ENCODE measurements around the gene CENPX.

CENPX gene

DNA sequence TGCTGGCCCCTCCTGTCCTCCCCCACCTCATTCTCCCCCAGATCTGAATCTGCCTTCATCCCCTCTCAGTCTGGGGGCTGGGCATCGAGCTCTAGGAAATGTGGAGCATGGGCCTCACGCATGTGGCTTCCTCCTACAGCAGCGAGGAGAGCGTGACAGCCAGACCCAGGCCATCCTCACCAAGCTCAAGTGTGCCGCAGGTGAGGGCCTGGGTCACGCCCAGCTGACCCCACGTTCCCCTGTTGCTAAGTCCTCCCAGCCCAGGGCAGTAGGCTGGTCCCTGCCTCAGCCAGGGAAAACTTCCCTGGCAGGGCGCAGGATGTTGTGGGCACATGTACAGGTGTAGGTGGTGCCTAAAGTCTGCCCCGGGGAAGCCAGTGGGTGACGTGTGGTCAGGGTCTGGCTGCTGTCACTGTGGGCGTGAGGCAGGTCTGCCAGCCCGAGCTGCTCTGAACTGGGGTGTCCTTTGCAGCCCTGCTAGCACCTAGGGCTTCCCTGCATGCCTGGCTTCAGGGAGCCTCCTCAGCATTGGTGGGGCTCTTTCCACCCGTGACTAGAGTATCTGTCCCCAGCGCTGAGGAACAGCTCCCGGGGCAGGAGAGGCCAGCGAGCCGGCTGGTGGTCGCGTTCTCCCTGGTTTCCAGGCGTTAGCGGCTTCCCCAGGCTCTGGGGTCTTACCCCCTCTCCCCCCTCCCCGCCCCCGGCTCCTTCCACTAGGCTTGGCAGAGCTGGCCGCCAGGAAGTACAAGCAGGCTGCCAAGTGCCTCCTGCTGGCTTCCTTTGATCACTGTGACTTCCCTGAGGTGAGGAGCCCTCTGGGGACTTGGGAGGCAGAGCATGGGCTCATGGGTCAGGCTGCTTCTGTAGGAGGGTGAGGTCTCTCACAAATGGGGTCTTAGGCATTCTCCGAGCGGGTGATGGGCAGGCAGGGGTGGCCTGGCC is 32.6 kb upstream of the CENPX start:
- DNase-seq: no peak

DNA sequence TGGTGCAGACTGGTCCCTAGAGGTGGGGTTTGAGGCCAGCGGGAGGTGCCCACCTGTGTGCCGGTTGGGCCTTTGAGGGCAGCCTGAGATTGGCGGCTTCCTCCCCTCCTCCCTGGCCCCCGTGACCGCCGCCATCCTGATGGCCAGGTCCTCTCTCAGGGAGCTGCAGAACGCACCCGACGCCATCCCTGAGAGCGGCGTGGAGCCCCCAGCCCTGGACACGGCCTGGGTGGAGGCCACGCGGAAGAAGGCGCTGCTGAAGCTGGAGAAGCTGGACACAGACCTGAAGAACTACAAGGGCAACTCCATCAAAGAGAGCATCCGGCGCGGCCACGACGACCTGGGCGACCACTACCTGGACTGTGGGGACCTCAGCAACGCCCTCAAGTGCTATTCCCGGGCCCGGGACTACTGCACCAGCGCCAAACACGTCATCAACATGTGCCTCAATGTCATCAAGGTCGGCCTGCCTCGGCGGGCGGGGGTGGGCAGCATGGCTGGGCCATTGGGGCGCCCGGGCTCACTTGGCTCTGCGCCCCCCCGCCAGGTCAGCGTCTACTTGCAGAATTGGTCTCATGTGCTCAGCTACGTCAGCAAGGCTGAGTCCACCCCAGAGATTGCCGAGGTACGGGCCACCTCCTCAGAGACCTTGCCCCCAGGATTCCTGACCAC is 31.8 kb upstream of the CENPX start:
- DNase-seq: no peak

DNA sequence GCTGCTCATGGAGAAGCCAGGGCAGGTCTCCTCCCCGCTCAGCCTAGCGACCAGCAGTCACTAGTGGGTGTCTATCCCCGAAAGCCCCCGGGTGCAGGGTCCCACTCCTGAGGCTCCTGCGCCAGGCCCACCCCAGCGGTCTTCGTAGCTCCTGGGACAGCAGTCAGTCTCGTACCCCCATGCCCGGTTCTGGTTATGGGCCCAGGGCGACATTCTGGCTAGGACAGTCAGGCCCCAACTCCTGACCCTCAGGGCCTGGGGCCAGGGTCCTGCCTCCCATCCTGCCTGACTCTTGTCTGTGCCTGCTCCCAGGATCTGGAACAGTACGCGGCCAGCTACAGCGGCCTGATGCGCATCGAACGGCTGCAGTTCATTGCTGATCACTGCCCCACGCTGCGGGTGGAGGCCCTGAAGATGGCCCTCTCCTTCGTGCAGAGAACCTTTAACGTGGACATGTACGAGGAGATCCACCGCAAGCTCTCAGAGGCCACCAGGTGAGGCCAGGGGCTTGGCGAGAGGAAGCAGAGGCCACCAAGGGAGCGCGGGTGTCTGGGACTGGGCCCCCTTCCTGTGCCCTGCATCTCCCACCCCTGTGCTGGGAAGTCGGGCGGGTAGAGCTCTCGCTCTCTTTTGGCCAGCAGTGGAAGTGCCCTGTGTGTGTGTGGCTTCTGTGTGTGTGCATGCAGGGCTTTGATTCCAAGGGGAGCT is 31.0 kb upstream of the CENPX start:
- DNase-seq: no peak

DNA sequence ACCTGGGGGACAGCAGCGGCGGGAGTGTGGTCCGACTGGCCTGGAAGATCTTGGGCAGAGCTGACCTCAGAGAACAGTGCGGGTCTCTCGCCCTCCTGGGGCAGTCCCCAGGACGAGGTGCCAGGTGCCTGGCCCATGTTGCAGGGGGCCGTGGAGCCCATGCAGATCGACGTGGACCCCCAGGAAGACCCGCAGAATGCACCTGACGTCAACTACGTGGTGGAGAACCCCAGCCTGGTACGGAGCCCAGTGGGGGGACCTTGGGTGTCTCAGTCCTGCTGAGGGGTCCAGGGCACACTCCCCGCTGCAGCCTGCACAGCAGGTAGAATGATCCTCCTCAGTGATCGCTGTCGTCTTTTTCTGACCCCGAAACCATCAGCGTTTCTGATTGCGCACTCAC is 30.5 kb upstream of the CENPX start:
- no peak for DNase-seq

DNA sequence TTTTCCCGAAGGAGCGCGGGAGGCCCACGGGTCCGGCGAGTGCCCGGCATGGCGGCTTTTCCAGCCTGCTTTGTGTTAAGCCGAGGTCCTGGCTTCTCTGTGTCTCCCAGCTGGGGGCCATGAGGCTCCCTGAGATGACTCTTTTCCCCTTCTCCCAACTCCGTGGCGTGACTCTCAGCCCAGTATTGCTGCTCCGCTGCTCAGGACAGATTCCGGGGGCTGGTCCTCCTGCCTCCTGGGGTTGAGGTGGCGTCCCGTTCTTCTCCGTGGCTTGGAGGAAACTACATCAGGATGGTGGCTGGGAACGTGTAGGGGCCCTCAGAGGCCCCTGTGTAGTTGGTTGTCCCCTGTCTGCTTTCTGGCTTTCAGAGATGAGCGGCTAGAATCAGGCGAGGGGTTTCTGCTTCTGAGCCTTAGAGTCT is 30.0 kb upstream of the CENPX start:
- DNase-seq: no peak

DNA sequence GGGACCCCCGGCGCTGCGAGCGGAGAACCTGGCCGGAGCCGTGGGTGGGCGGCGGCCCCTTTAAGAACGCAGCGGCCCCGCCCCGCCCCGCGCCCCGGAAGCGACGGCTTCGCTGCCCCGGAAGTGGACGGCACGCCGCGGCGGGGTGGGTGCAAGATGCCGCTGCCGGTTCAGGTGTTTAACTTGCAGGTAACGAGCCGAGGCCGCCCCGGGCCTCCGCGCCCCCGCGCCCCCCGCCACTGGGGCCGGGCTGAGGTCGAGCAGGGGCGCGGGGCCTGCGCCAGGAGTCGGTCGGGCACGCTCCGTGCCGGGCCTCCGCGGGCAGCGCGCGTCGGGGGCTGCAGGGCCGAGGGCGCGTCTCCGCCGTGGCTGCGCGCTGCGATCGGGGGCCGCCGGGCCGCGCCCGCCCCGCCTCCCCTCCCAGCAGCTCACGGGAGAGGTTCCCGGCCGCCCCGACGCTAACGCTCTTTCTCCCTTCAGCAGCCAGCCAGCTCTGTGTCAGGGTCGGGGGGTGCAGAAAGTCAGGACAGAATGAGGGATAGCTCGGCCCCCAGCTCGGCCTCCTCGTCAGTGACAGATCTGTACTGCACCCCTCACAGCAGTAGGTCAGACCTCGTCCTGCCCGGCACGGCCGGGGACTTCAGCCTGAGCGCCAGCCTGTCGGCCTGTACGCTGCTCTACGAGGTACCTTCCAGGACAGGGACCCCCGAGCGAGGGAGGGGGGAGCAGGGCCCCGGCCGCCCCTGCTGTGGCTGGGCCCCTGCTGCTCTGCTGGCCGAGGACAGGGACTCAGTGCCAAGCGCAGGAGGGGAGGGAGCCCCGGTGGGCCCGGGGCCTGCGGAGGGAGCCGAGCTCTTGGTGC is 29.3 kb upstream of the CENPX start, which contains the start of the genes GPS1 and RFNG:
Gene GPS1 (plus strand): TSS at position 123 of the 862 bp plus-strand sequence. CDS start 34 bp downstream, at position 157.
Gene RFNG (minus strand): TSS at position 36 of the 862 bp plus-strand sequence. CDS start 45 bp downstream, outside the sequence.
- DNase-seq: peak; percentile 67

DNA sequence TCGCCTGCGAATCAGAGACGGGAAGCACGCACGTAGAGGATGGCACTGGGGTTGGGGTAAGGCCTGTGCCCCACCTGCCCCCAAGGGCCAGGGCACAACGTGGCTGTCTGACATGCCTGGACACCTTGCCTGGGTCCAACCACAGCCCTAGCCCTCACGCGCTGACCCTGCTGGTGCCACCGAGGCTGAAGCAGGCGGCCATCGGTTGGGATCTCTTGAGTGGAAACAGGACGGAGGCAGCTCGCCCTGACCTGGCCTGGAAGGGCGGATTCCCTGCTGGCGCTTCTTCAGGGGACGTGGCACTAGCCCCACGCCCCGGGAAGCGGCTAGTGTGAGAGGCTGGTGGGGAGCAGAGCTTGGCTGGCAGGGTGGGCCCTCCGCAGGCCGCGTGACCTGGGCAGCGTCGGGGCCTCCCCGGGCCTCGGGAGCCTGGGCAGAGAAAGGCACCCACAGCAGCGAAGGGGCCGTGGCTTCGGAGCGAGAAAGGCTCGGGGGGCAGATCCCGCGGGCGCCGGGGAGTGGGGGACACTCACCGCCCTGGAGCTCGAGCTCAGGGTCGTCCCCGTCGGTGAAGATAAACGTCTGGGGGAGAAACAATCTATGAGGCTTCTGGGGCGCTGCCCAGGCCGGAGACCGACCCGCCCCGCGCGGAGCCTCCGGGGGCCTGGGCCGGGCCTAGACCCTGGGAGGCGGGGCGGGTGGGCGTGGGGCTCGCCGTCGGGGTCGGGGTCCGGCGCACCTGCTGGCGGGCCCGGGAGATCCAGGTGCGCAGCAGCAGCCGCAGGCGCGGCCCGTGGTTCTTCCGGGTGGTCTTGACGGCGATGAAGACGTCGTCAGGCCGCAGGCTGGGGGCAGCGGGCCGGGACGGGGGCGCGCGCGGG is 28.3 kb upstream of the CENPX start:
- no peak for DNase-seq

DNA sequence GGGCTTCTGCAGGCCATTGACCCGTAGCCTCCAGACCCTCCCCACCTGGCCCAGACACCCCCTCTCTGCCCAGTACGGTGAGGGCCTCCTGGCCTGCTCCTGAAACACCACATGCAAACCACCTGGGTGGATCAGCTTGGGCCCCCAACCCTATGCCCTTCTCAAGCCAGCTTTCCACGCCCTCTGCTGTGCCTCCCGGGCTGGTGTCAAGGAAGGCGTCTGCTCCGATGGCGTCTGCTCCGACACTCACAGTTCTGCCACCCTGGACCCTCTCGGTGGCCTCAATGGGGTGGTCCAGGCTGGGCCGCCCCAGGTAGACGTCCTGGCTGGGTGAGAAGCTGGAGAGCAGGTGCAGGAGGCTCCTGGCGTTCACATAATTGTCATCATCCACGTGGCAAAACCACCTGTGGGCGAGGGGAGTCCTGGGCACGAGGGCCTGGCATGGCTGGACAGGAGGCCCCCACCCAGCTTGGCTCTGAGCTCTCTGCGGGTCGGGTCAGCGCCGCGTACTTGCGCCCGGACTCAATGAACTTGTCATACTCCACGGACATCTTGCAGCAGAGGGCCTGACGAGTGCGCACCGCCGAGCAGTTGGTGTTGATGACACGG is 27.6 kb upstream of the CENPX start:
- no peak for DNase-seq

DNA sequence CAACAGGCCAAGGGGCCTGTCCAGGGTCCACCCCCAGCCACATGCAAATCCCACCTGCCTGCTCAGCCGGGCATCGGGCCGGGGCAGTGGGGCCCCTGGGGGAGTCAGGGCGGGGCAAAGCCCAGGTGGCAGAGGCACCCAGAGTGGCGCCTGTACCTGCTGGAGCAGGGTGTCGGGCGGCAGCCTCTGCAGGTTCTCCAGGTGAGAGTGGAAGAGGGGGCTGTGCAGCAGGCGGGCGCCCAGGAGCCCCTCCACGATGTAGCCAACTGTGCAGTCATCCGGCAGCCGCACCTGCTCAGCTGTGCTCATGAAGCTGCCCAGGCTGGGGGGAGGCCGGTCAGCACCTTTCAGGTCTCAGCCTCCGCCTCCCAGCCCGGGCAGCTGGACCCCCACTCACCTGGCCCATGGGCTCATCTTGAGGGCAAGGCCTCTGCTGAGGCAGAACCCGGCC is 26.9 kb upstream of the CENPX start:
- no peak for DNase-seq

DNA sequence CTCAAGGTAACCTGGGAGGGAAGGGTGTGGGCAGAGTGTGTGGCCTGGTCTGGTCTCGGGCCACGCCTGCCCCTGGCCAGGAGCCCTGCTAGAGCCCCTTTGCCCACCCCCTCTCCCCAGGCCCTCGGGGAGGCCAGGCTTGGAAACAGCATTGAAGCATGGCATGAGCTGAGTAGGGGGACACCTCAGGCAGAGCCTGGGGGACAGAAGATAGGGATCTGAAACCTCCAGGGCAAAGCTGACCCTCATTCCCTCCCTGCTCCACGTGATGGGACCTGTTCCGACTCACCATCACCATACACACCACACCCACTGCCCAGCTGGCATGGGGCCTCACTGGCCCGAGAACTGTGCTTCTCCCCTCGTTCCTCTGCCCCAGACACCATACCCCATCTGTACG is 26.4 kb upstream of the CENPX start:
- DNase-seq: no peak

DNA sequence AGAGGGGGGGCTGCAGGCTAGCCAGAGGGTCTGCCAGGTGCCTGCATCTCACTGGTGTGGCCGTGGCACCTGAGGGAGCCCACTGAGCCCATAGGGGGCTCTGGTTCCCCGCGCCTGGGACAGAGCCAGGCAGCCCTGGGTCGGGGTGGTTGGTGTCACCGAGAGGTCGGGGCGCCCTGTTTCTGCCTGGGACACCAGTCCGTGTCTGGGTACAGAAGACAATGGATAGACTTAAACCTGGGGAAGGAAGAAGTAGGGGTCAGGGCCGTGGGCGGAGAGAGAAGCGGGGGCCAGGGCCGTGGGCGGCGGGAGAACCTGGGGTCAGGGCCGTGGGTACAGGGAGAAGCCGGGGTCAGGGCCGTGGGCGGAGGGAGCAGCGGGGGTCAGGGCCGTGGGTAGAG is 25.9 kb upstream of the CENPX start:
- no peak for DNase-seq

DNA sequence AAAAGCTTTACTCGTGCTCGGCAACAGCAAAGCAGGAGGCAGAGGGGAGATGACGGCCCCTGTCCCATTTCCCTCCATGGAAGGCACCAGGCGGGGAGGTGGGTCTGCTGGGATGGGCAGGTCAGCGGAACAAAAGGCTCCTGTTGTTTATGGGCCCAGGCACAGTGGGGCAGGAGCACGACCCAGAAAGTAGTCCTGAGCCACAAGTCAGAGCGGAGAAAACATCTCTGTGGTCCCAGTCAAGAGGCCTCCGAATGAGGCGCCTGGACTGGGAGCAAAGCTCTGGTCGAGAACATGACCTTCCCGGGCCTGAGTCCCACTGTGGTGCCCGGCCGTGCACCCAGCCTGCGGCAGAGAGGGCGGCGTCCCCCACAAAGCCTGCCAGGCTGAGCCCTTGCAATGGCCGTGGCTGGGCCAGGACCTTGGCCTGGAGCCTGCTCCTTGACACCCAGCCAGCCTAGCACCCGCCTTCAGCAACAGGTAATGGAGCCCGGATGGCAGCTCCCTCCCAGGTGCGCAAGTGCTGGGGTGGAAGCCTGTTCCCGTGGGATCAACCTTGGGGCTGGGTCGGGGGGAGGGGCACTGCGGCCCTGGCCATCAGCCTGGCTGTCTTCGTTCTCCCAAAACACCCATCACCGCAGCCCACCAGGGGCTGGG is 25.4 kb upstream of the CENPX start:
- no peak for DNase-seq

DNA sequence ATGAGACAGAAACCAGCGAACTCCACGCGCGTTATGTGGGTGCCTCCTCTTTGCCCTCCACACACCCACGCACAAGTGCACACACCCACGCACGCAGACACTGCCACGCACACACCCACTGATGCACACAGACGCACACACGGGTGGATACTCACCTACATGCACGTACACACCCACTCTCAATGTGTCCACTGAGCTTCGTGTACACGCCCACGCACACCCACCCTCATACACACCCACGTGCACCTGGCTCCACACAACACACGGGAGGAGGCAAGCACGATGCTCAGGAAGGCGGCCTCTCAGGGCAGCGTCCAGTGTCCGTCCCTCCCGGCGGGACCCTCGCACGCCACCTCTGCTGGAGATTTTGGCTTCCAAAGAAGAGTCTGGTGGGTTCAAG is 24.7 kb upstream of the CENPX start:
- no peak for DNase-seq

DNA sequence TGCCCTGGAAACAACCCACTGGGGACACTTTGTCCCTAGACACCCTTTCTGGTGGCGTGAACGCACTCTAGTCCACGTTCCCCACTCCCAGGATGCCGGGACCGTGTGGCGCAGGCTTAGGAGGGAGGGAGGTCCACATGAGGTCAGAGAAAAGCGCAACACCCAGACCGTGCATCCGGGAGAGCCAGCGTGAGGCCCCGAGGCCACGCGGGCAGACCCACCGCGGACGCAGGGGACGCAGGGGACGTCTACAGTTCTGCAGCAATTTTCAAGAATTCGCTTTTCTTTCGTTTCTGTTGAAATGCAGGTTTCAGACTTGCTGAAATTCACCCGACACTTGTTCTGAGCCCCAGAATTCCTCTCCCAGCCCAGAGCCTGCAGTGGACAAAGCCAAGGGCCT is 24.2 kb upstream of the CENPX start:
- DNase-seq: no peak

DNA sequence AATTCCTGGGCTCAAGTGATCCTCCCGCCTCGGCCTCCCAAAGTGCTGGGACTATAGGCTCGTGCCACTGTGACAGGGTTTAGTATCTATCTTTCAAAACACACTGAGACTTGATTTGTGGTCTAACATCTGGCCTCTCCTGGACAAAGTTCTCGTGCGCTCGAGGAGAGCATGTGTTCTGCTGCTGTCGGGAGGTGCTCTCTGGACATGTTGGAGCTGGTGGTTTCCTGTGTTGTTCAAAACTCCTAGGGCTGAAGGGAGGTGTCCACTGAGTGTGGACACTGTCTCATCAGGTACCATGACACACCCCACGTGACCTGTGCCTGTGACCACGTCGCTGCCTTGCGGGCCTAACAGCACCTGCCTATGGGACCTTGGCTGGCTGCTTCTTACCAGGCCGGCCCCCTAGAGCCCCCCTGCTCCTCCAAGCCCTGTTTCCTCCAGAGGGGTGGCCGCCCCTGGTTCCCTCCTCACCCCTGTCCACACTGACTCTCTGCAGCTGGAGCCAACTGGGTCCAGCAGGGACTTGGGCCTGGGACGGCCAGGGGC is 23.3 kb upstream of the CENPX start:
- DNase-seq: no peak

DNA sequence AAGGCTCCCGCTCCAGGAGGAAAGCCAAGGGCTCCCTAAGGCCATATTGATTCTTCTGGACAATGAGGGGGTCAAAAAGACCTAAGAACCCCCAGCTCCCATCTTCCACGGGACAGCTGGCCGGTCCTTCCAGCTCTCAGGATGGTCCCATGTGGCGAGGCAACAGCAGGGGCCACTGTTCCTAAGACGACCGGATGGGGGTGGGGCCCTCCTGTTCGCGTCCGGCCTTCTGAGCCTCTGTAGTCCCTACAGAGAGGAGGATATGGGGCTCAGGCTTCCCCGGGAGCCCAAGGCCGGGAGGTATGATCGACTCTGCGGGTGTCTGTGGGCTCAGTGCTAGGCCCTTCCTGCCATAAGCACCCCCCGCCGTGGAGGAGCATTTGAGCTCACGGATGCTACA is 20.8 kb upstream of the CENPX start:
- DNase-seq: no peak

DNA sequence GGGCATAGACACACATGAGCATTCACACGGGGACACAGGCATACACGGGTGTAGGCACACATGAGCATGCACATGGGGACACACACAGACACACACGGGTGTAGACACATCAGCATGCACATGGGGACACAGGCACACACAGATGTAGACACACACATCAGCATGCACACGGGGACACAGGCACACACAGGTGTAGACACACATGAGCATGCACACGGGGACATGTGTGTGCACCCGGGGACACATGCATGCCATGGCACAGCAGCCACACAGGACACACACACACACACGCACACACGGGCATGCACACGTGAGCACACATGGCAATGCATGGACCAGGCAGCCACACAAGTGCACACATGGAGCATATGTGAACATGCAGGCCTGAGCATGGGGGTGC is 20.0 kb upstream of the CENPX start:
- DNase-seq: no peak

DNA sequence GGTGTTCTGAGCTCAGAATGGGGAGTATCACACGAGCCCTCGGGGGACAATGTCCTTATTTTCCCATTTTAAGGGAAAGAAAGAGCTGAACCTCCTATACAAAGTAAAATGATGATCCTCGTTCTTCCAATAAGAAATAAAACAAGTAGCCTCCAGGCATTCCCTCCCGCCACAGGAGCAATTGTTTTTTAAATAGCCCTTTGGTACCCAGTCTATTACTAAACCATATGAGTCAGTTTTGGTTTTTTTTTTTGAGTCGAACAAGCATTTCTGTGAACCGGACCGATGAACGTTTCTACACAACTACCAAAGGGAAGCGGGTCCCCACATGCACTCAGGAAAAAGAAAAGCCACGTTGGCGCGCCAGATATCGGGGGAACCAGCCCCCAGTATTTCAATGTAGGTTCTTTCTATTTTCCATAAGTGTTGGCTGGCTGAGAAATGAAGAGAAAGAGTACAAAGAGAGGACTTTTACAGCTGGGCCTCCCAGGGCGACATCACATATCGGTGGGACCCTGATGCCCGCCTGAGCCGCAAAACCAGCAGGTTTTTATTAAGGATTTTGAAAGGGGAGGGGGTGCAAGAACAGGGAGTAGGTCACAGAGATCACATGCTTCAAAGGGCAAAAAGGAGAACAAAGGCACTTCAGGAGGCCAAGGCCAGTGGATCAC is 18.6 kb upstream of the CENPX start:
- DNase-seq: no peak

DNA sequence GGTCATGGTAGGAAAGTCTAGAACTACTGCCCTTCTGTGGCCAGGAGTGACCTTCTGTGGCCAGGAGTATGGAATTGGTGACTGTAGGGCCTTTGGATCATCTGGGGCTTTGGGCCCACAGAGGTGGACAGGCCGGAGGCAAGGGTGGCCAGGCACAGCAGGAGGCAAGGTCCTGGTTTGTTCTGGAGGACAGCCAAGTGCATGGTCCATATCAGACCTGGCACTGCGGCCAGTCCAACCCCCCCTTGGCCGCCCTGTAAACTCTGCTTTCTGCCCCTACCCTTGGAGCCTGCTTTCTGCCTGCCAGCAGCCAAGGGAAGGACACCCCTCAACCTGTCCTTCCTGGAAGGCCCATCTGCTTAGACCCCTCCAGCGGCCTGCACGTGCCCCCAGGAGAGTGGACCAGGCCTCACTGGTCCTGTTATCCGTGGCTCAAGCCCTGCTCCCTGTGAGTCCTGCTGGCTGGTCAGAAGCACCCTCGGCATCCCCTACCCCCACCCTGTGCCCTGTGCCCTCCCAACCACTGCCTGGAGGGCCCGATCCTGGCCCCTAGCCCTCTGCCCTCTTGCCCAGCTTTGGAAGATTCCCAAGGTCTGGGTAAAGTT is 17.1 kb upstream of the CENPX start:
- no peak for DNase-seq
